HG03196 (cell line): Measurements from ENCODE around the gene VLDLR.

Source experiments
- ATAC-seq: cut with Tn5 transposase; IDR thresholded peaks from one replicate; pipeline ENCODE4 v1.9.1; 2021; ENCODE audit not compliant: unreplicated experiment

The VLDLR gene

GRCh38 chr9:2621722-2622460 lies at the start of gene VLDLR:
Gene VLDLR, plus strand, starts transcription at chr9:2621787. Its CDS starts 403 bp downstream, at chr9:2622190.
- ATAC-seq = peak; percentile 32

GRCh38 chr9:2574203-2574602 lies 47.4 kb upstream of the VLDLR start:
- no peak for ATAC-seq

GRCh38 chr9:2576631-2577030 lies 45.0 kb upstream of the VLDLR start:
- ATAC-seq = no peak

GRCh38 chr9:2583308-2584013 lies 38.1 kb upstream of the VLDLR start:
- no peak for ATAC-seq

GRCh38 chr9:2591967-2592366 lies 29.6 kb upstream of the VLDLR start:
- no peak for ATAC-seq

- ATAC-seq = no peak
Measured at GRCh38 chr9:2593744-2594143, 27.8 kb upstream of the VLDLR start.

- ATAC-seq = no peak
Measured at GRCh38 chr9:2595973-2596372, 25.6 kb upstream of the VLDLR start.

GRCh38 chr9:2597483-2597882 lies 24.1 kb upstream of the VLDLR start:
- ATAC-seq = no peak

GRCh38 chr9:2599896-2600295 lies 21.7 kb upstream of the VLDLR start:
- no peak for ATAC-seq

GRCh38 chr9:2600307-2600706 lies 21.3 kb upstream of the VLDLR start:
- ATAC-seq = no peak

- ATAC-seq = no peak
Measured at GRCh38 chr9:2601785-2602378, 19.7 kb upstream of the VLDLR start.

GRCh38 chr9:2602704-2603116 lies 18.9 kb upstream of the VLDLR start:
- ATAC-seq = no peak

- no peak for ATAC-seq
Measured at GRCh38 chr9:2603621-2604020, 18.0 kb upstream of the VLDLR start.

GRCh38 chr9:2605246-2605645 lies 16.3 kb upstream of the VLDLR start:
- ATAC-seq = no peak

GRCh38 chr9:2608276-2608675 lies 13.3 kb upstream of the VLDLR start:
- ATAC-seq = no peak

- no peak for ATAC-seq
Measured at GRCh38 chr9:2610985-2611384, 10.6 kb upstream of the VLDLR start.

- no peak for ATAC-seq
Measured at GRCh38 chr9:2611961-2612360, 9.6 kb upstream of the VLDLR start.

GRCh38 chr9:2613730-2614271 lies 7.8 kb upstream of the VLDLR start:
- ATAC-seq = no peak

GRCh38 chr9:2615497-2615896 lies 6.1 kb upstream of the VLDLR start:
- no peak for ATAC-seq

GRCh38 chr9:2616692-2617377 lies 4.8 kb upstream of the VLDLR start:
- ATAC-seq = no peak

GRCh38 chr9:2618289-2618688 lies 3.3 kb upstream of the VLDLR start:
- ATAC-seq = no peak
